CD4-positive, alpha-beta T cell treated with Interleukin-1 beta for 1 hour (primary cell): ENCODE measurements around the gene LCP1.
"Not testable (repeated sequence)": the region's sequence is repeated elsewhere in the genome, so short reads cannot be mapped to it uniquely, and the experiment has no call there.

ENCODE experiments used
- DNase-seq, 2 donors: peaks; one replicate each; pipeline ENCODE4 v3.0.0-alpha.2; 2020 to 2022

LCP1 gene

GRCh38 chr13:46181840-46182490 lies at the start of gene LCP1:
Gene LCP1 (minus strand): TSS chr13:46182177. CDS start chr13:46159662, 22,515 bp downstream.
- peak; percentile 90 to 93 for DNase-seq

- no peak for DNase-seq
Observed at GRCh38 chr13:46229251-46229650, 47.3 kb upstream of the LCP1 start.

GRCh38 chr13:46220234-46220633 lies 38.3 kb upstream of the LCP1 start:
- not testable (repeated sequence) for DNase-seq

- DNase-seq: not testable (repeated sequence)
Observed at GRCh38 chr13:46214741-46215140, 32.8 kb upstream of the LCP1 start.

- DNase-seq: no peak
Observed at GRCh38 chr13:46213242-46213641, 31.3 kb upstream of the LCP1 start.

- DNase-seq: peak; percentile 86 to 87
Observed at GRCh38 chr13:46211483-46212351, 29.7 kb upstream of the LCP1 start, which contains the start of gene LRRC63. Gene LRRC63 (plus strand): TSS chr13:46211928. CDS start chr13:46213035, 1,107 bp downstream.

- DNase-seq: peak; percentile 56 to 63
Observed at GRCh38 chr13:46211116-46211482, 29.1 kb upstream of the LCP1 start.

- DNase-seq: no peak
Observed at GRCh38 chr13:46210362-46211083, 28.5 kb upstream of the LCP1 start.

GRCh38 chr13:46207828-46208227 lies 25.9 kb upstream of the LCP1 start:
- no peak for DNase-seq

- no peak for DNase-seq
Observed at GRCh38 chr13:46206143-46206542, 24.2 kb upstream of the LCP1 start.

- no peak for DNase-seq
Observed at GRCh38 chr13:46202966-46203365, 21.0 kb upstream of the LCP1 start.

- peak in 1 of 2 donors; percentile 53 for DNase-seq
Observed at GRCh38 chr13:46202188-46202795, 20.3 kb upstream of the LCP1 start.

- DNase-seq: no peak
Observed at GRCh38 chr13:46198696-46199193, 16.8 kb upstream of the LCP1 start.

GRCh38 chr13:46197299-46198048 lies 15.5 kb upstream of the LCP1 start:
- DNase-seq: no peak

GRCh38 chr13:46195016-46195415 lies 13.0 kb upstream of the LCP1 start:
- no peak for DNase-seq

GRCh38 chr13:46192412-46192811 lies 10.4 kb upstream of the LCP1 start:
- no peak for DNase-seq

GRCh38 chr13:46185634-46186033 lies 3.7 kb upstream of the LCP1 start:
- DNase-seq: no peak

- peak; percentile 76 to 79 for DNase-seq
Observed at GRCh38 chr13:46184277-46184699, 2.3 kb upstream of the LCP1 start.

- DNase-seq: no peak
Observed at GRCh38 chr13:46183018-46183946, 1.3 kb upstream of the LCP1 start.

- no peak for DNase-seq
Observed at GRCh38 chr13:46182491-46182877, 507 bp upstream of the LCP1 start.

GRCh38 chr13:46181377-46181839 lies 569 bp downstream of the LCP1 start:
- DNase-seq: no peak
